22Rv1 (cell line): ENCODE results near the gene HOXD10.

Source experiments
- CTCF ChIP-seq: fragments of 450-650 bp; IDR thresholded peaks from 2 replicates; pipeline ENCODE4 v1.5.1; 2017; ENCODE audit warnings: mild to moderate bottlenecking
- ZFX ChIP-seq: fragments of 450-650 bp; IDR thresholded peaks from 2 replicates; pipeline ENCODE4 v1.6.1; 2017; ENCODE audit warnings: antibody characterized with exemption, borderline replicate concordance

DNA sequence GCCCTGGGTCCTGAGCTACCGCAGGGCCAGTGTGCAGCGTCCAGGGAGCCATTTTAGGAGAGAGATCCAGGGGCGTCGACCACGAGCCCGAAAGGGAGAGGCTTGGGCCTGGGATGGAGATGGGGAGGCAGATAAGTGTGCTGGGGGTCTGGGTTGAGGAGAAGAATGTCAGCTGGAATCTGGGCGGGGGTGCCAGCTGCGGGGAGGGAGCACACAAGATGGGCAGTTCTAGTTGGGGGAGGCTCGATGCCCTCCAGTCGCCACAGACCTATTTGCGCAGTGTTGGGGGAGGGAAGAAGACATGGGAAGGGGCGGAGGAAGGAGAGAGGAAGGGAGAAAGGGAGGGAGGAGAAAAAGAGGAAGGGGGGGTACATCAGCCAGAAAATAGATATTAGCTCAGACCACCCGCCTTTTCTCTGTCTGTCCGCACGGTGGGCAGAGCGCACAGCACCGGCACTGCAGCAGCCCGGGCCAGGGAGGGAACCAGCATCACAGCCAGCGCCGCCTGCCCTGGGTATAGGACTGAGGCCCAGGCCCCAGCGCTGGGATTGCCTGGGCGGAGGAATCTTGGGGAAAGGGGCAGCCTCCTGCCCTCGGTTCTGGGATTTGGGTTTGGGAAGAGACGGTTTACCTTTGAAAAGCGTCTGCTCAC lies 11.4 kb upstream of the HOXD10 start:
- TF ChIP-seq CTCF (no peak), ZFX (no peak)
